Activated CD4-positive, CD25-positive, alpha-beta regulatory T cell treated with anti-CD3 and anti-CD28 coated beads, Interleukin-2, amount 50 U/mL, for 16 hours (primary cell): ENCODE results near the gene GLI3.

Source experiments
- DNase-seq: peaks from one replicate; pipeline ENCODE4 v3.0.0-alpha.2; 2020; ENCODE audit warnings: low read depth, low spot score

The GLI3 gene

GRCh38 chr7:42105554-42106358 is 131.3 kb downstream of the GLI3 start:
- DNase-seq = no peak

- no peak for DNase-seq
These were observed 132.3 kb downstream of the GLI3 start for GRCh38 chr7:42104694-42105093.

GRCh38 chr7:42104231-42104630 is 132.8 kb downstream of the GLI3 start:
- no peak for DNase-seq

GRCh38 chr7:42103456-42103855 is 133.6 kb downstream of the GLI3 start:
- DNase-seq = no peak

- DNase-seq = no peak
These were observed 134.0 kb downstream of the GLI3 start for GRCh38 chr7:42103020-42103419.

- no peak for DNase-seq
These were observed 134.7 kb downstream of the GLI3 start for GRCh38 chr7:42102301-42102700.

- no peak for DNase-seq
These were observed 136.9 kb downstream of the GLI3 start for GRCh38 chr7:42100156-42100508.

GRCh38 chr7:42099470-42100155 is 137.4 kb downstream of the GLI3 start:
- DNase-seq = no peak

GRCh38 chr7:42099066-42099465 is 137.9 kb downstream of the GLI3 start:
- DNase-seq = no peak

- DNase-seq = no peak
These were observed 139.3 kb downstream of the GLI3 start for GRCh38 chr7:42097752-42098151.

- no peak for DNase-seq
These were observed 140.1 kb downstream of the GLI3 start for GRCh38 chr7:42096681-42097561.

- no peak for DNase-seq
These were observed 140.7 kb downstream of the GLI3 start for GRCh38 chr7:42096268-42096667.

GRCh38 chr7:42095791-42096190 is 141.2 kb downstream of the GLI3 start:
- no peak for DNase-seq

- no peak for DNase-seq
These were observed 143.6 kb downstream of the GLI3 start for GRCh38 chr7:42093349-42093905.

GRCh38 chr7:42091461-42092291 is 145.3 kb downstream of the GLI3 start:
- no peak for DNase-seq

GRCh38 chr7:42090806-42091205 is 146.2 kb downstream of the GLI3 start:
- DNase-seq = no peak

- DNase-seq = no peak
These were observed 147.0 kb downstream of the GLI3 start for GRCh38 chr7:42090056-42090455.

GRCh38 chr7:42087616-42088015 is 149.4 kb downstream of the GLI3 start:
- DNase-seq = no peak

- DNase-seq = no peak
These were observed 151.5 kb downstream of the GLI3 start for GRCh38 chr7:42085531-42085930.

GRCh38 chr7:42084263-42084662 is 152.7 kb downstream of the GLI3 start:
- no peak for DNase-seq

- DNase-seq = no peak
These were observed 153.7 kb downstream of the GLI3 start for GRCh38 chr7:42083284-42083683.
